HS-27A (cell line): ENCODE measurements around the gene GNLY.

Source experiments
- DNase-seq: peaks from one replicate; pipeline ENCODE4 v3.0.0-alpha.2; 2012; ENCODE audit warnings: low read depth, missing footprints

GNLY gene

DNA sequence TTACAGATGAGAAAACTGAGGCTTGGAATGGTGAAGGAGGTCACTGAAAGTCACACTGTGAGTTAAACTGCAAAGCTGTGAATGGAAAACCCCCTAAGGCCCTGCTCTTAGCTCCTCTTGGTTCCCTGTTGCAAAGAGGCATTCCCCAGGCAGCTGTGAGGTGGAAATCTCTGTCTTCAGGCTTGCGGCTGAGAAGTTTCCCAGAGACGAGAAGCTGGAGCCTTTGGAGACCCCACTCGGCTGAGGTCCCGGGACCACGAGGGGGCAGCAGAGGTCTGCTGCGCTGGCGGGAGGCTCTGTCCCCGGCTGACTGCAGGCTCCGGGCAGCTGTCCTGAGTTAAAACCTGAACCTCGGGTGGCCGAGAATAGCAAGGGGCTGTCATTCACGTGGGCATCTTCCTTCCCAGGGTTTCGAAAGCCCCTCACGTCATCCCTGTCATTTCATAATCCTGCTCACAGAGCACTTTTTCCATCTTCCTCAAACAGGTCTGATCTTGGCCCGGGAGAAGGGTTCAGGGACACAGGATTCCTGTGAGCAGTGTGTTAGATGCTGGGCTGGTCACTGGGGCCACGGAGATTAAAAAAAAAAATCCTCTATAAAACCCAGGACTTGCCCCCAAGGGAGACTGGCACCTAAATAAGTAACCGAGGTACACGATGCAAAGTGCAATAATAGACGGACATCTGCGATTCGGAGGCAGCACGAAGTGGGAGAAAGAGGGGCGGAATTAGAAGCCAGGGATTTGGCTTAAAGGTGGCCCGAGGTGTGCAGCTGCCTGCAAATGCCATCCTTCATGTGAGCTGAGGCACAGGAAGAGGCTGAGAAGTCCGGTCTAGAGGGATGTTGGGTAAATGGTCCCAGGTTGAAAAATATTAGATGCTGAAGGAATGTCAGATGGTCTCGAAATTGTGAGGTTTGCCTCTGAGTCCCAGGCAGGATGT is 35.0 kb downstream of the GNLY start:
- no peak for DNase-seq

GRCh38 chr2:85729825-85730510 is 35.8 kb downstream of the GNLY start:
- no peak for DNase-seq

GRCh38 chr2:85730686-85731230 is 36.6 kb downstream of the GNLY start:
- no peak for DNase-seq

DNA sequence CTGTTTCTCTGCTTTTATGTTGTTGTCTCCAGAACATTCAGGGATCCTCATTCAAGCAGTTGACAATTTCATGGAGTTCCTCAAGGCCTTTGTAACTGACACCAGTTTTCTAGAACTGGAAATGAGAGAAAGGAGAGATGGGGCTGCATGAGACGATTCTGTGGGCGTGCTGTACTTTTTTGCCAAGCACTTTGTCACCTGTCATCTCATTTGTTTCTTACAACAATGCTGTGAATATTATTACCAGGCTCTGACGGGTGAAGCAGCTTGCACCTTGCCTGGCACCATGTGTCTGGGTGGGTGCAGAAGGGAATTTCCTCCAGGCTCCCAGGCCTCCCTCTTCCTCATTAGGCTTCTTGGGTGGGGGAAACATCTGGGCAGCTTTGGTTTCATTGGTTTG is 37.4 kb downstream of the GNLY start:
- no peak for DNase-seq

GRCh38 chr2:85732467-85733120 is 38.4 kb downstream of the GNLY start:
- no peak for DNase-seq

DNA sequence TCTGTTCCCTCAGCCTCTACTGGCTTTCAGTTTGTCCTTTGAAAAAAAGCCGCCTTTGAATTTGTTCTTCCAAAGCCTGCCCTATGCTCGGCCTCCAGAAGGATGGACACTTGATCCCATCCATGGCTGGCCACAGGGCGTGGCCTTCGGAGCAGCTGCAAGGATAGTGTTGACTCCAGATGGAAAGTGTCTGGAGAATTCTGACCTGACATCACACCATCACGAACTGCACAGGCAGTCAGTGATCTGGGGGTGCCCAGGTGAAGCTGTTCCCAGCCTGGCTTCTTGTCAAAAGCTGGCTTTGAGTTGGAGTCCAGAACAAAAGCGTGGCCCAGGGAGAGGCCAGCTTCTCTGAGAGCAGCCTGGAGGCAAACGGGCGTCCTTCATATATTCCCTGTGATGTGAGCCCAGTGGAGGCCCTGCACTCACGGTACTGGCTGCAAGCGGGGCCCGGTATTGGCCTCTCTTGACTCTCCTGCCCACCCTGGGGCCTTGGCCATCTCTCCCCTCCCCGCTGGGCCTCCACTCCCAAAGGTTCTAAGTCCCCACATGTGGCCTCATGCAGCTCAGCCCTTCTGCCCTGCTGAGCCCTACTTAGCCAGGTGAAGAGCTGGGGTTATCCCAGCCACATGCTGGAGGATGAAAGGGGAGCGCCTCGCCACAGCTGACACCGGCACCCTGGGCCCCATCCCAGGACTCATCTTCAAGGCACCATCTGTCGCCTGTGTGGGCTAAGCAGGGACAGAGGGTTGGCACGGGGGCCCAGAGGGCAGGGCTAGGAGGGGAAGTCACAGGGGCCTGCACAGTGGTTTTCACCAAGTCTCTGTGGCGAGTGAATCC is 39.2 kb downstream of the GNLY start:
- no peak for DNase-seq

DNA sequence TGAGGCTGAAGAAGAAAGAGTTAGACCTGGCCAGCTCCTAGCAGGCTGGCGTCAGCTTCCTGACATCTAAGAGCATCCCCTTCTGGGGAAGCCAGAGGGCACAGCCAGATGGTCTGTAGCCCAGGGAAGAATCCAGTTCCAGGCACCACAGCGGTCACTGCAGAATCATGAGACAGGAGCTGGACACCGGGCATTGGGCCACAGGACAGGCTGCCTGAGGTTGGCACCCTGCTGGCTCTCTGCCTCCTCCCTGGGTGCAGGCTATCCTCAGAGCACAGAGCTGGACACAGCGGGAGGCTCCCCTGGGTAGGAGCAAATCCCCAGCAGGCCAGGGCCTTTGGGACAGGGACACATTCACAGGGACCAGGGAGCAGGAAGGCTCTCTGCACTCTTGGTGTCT is 39.9 kb downstream of the GNLY start:
- DNase-seq, result no peak

- DNase-seq, result no peak
Measured at GRCh38 chr2:85734942-85735608, 40.9 kb downstream of the GNLY start.

- no peak for DNase-seq
Measured at GRCh38 chr2:85735691-85736090, 41.5 kb downstream of the GNLY start.

DNA sequence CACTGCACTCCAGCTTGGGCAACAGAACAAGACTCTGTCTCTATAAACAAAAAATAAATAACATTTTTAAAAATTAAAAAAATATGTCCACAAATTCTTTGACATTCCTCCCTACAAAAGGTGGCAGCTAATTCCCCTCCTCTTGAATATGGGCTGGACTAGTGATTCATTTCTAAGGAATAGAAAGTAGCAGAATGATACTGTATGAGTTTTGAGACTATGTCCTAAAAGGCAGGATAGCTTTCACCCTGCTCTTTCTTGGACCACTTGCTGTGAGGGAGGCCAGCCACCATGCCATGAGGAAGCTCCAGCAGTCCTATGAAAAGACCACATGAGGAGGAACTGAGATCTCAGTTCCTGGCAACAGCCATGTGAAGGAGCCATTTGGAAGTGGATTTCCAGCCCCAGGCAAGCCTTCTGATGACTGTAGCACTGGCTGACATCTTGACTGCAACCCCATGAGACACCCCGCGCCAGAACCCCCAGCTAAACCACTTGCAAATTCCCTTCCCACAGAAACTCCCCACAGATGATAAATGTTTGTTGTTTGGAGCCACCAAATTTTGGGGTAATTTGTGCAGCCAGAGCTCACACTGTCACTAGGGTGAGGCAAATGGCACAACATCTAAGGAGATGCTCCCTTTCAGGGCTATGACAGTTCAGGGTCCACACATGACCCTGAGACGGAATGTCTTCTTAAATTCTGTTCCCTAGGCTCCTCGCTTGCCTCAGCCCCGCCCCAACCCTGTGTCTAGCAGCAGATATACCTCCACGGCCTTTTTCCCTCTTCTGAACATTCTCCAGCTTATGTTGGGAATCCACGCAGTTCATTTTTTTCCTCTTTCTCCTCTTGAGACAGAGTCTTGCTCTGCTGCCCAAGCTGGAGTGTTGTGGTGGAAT is 42.5 kb downstream of the GNLY start:
- DNase-seq, result no peak

- DNase-seq, result no peak
Measured at GRCh38 chr2:85737481-85737880, 43.3 kb downstream of the GNLY start.

- no peak for DNase-seq
Measured at GRCh38 chr2:85737961-85738360, 43.8 kb downstream of the GNLY start.

- DNase-seq, result no peak
Measured at GRCh38 chr2:85740193-85740592, 46.0 kb downstream of the GNLY start.

GRCh38 chr2:85741211-85741832 is 47.2 kb downstream of the GNLY start:
- DNase-seq, result no peak

DNA sequence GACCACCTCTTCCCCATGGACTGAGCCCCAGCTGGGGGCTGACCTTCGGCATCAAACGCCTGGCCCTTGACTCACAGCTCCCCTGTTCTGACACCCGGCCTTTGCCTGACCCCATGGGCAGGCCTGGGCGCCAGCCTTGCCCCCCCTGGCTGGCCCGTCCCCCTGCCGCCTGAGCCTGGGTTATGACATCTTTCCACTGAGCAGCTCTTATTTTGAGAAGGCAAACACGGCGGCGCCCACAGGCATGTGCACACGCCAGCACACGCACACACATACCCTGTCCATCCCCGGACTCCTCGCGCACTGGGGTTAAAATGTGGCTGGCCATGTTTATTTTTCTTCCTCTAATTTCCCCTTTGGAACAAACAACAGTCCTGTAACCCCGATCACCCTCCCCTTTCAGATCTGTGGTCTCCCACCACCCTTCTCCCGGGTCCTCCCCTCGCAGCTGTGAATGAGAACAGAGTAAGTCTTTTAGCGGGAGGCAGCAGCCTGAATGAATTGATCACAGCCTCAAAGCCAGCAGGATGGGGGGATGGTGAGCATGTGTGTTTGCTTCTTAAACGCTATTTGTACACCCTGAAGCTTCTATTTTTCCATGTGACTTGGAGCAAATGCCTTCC is 47.8 kb downstream of the GNLY start:
- DNase-seq, result peak; percentile 74

DNA sequence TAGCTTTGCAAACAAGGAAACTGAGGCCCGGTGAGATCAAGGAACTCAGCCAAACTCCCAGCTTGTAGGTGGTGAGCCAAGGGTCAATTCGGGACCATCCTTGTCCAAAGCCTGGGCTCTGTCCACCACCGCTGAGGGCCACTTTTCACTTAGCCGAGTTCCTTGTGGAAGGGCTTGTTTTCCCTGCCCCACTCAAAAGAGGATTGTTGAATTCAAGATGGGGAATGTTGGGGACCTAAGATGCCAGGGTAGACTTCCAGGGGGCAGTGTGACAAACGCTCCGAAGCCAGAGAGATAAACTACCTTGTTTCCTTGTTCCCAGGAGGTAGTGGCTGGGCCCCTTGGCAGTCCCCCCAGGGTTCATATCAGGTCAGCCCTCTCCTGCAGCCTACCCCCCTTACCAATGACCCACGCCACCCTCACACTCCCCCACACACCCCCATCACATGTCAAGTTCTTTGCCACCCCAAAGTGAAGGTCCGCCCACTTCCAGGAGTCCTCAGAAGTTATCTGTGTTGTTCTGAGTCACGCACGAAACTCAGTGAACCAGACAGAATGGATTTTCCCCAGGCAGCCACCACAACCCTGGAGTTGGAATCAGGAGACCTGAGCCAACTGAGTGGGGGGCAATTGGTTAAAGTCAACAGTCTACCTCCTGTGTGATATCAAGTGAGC is 49.3 kb downstream of the GNLY start:
- DNase-seq, result no peak

- no peak for DNase-seq
Measured at GRCh38 chr2:85744055-85744454, 49.9 kb downstream of the GNLY start.
